Calu3 (cell line): ENCODE measurements around the gene CDC45. TPM values are rescaled to one million over a fixed set of nuclear protein-coding genes. Genes with fewer than 3 reads are reported as not detected.

Experiments used
- BruUV-seq: library from RNA; stranded (reverse); fragments of 400-500 nt; replicated peaks from 2 replicates; lab custom pipeline; 2021; lab: Mats Ljungman, UMichigan
- CTCF ChIA-PET: fragments of 300-600 bp; sonication (Branson Sonifier 250); formaldehyde crosslinking; loops from one replicate; lab custom pipeline; 2022; ENCODE audit warnings: antibody characterized with exemption; lab: Charles Lee
- DNase-seq: peaks from one replicate; pipeline ENCODE4 v3.0.0; 2022
- H3K27ac Mint-ChIP-seq: one replicate; pipeline ENCODE4 v1.8.0; 2022; ENCODE audit warnings: mixed read lengths; ENCODE audit not compliant: unreplicated experiment
- H3K27me3 Mint-ChIP-seq: one replicate; pipeline ENCODE4 v1.8.0; 2022; ENCODE audit warnings: mixed read lengths; ENCODE audit not compliant: unreplicated experiment
- H3K36me3 Mint-ChIP-seq: one replicate; pipeline ENCODE4 v1.8.0; 2022; ENCODE audit warnings: mild to moderate bottlenecking, moderate library complexity, mixed read lengths; ENCODE audit not compliant: insufficient read depth, unreplicated experiment
- H3K4me1 Mint-ChIP-seq: one replicate; pipeline ENCODE4 v1.8.0; 2022; ENCODE audit warnings: mild to moderate bottlenecking, low read depth, mixed read lengths; ENCODE audit not compliant: unreplicated experiment
- H3K4me3 Mint-ChIP-seq: one replicate; pipeline ENCODE4 v1.8.0; 2022; ENCODE audit warnings: mild to moderate bottlenecking, low read depth, moderate library complexity, mixed read lengths; ENCODE audit not compliant: unreplicated experiment
- H3K9me3 Mint-ChIP-seq: one replicate; pipeline ENCODE4 v1.8.0; 2022; ENCODE audit warnings: low read depth, mixed read lengths; ENCODE audit not compliant: unreplicated experiment
- intact Hi-C: fragments of 100-400 bp; cut with micrococcal nuclease; formaldehyde crosslinking; loops from one replicate; pipeline ENCODE4 v1.10.0; 2022; ENCODE audit not compliant: unreplicated experiment
- total RNA-seq: library from RNA; stranded (reverse); gene quantifications from 2 replicates; pipeline ENCODE4 v1.2.3, GENCODE V29; 2022
- TF ChIP-seq, protein P1 (sequence below): fragments of 200-600 bp; IDR thresholded peaks from one replicate; pipeline ENCODE4 v1.8.0; 2022; ENCODE audit warnings: antibody characterized with exemption; ENCODE audit not compliant: unreplicated experiment

Gene CDC45
- total RNA-seq, 1 experiment from 2014 or later, result 45.0 TPM

DNA sequence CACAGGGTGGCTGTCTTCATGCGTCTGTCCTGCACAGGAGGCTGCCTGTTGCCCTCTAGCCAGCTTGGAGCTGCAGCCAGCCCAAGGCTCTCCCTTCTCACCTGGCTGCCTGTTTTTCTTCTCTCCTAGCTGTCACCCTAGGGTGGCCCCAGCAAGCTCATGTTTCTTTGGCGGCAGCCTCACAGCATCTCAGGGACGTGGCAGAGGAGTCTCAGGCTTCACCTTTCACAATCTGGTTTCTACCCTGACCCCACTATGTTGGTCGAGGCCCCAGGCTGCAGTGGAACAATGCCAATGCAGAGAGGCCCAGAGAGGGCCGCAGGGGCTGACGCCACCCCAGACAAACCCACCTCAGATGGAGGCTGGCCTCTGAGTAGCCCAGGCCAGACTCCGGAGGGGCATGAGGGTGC lies 47.0 kb downstream of the CDC45 start:
- CTCF ChIA-PET, result interaction anchor here (0.6 kb wide), 1 partner anchor 230 kb away, joined by 4 read pairs; no protein-coding TSS in a partner anchor

DNA sequence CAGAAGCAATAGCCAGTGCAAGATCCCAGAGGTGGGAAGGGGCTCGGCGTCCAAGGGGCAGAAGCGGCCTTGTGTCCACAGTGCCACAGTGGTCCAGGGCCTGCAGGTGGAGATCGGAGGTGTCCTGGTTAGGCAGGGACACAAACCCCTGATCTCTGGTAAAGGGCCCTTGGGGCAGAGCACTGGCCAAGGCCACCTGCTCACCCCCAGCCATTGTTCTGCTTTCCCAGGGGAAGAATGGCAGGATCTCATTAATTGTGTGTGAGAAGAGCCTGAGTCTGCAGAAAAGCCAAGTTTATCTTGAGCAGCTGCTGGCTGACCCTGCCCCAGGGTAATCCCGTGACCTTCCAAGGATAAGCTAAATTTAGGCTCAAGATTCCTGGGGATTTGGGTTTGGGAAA lies 47.6 kb downstream of the CDC45 start:
- no peak overlapping the region for H3K4me3 Mint-ChIP-seq

More for the DNA sequence above, 47.0 kb downstream of the CDC45 start:
- H3K9me3 Mint-ChIP-seq, result no peaks in the 10 kb centered on the region
- H3K4me1 Mint-ChIP-seq, result no peaks in the 10 kb centered on the region
- intact Hi-C loops, result no loop called here
- no peak overlapping the region for H3K27ac Mint-ChIP-seq
- H3K36me3 Mint-ChIP-seq, result peaks cover 8% of the 10 kb centered on the region
- no TSS peak for BruUV-seq
- no peak for DNase-seq
- no peak overlapping the region for H3K4me3 Mint-ChIP-seq
- H3K27me3 Mint-ChIP-seq, result peaks cover 62% of the 10 kb centered on the region
- TF ChIP-seq, protein P1, sequence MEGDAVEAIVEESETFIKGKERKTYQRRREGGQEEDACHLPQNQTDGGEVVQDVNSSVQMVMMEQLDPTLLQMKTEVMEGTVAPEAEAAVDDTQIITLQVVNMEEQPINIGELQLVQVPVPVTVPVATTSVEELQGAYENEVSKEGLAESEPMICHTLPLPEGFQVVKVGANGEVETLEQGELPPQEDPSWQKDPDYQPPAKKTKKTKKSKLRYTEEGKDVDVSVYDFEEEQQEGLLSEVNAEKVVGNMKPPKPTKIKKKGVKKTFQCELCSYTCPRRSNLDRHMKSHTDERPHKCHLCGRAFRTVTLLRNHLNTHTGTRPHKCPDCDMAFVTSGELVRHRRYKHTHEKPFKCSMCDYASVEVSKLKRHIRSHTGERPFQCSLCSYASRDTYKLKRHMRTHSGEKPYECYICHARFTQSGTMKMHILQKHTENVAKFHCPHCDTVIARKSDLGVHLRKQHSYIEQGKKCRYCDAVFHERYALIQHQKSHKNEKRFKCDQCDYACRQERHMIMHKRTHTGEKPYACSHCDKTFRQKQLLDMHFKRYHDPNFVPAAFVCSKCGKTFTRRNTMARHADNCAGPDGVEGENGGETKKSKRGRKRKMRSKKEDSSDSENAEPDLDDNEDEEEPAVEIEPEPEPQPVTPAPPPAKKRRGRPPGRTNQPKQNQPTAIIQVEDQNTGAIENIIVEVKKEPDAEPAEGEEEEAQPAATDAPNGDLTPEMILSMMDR, result no peak

DNA sequence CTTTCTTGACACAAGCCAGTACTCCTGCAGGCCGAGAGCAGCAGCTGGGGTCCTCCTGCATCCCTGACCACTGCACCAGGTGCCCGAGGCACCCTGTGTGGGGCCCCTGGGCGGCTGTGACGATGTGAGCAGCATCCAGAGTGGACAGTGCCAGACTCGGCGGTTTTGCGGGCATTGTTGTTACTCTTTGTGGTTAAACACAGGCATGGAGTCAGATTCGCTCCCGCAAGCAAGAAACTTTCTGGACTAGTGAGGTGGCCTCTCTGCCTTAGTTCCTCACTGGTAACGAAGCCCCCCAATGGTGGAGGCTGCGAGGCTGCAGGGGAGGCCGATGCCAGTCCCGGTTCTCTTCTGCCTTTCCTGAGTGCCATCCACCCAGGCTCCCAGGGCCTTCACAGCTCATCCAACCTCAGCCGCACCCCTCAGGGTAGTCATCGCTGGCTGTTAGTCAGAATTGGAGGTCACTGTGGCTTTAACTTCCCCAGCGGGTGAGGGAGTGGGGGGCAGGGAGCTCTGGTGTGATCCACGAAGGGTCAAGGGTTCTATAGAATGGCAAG lies 48.2 kb downstream of the CDC45 start:
- BruUV-seq, result no TSS peak

More for the DNA sequence above, 47.6 kb downstream of the CDC45 start:
- no peak for DNase-seq
- BruUV-seq, result no TSS peak
- no peak overlapping the region for H3K27ac Mint-ChIP-seq
- H3K4me1 Mint-ChIP-seq, result no peaks in the 10 kb centered on the region
- no peaks in the 10 kb centered on the region for H3K9me3 Mint-ChIP-seq
- H3K36me3 Mint-ChIP-seq, result peaks cover 8% of the 10 kb centered on the region
- TF ChIP-seq, protein P1, result no peak
- CTCF ChIA-PET, result no interaction called here
- peaks cover 65% of the 10 kb centered on the region for H3K27me3 Mint-ChIP-seq
- intact Hi-C loops, result no loop called here

DNA sequence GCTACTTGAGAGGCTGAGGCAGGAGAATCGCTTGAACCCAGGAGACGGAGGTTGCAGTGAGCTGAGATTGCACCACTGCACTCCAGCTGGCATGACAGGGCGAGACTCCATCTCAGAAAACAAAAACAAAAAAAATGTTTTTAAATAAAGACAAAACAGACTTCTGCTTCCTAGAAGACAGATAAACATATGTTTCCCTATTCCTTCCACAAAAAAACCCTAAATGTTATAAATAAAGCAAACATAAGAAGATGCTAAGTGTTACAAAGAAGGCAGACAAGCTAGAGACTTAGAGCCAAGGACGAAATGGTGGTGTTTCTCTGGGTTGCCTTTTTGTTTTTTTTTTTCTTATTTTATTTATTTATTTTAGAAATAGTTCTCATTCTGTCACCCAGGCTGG lies 50.1 kb downstream of the CDC45 start:
- no peak overlapping the region for H3K4me3 Mint-ChIP-seq
- intact Hi-C loops, result no loop called here
- no TSS peak for BruUV-seq

More for the DNA sequence above, 48.2 kb downstream of the CDC45 start:
- no peak for DNase-seq
- TF ChIP-seq, protein P1, result no peak
- H3K4me1 Mint-ChIP-seq, result no peaks in the 10 kb centered on the region
- intact Hi-C loops, result no loop called here
- no peaks in the 10 kb centered on the region for H3K9me3 Mint-ChIP-seq
- peaks cover 71% of the 10 kb centered on the region for H3K27me3 Mint-ChIP-seq
- no peak overlapping the region for H3K27ac Mint-ChIP-seq
- H3K36me3 Mint-ChIP-seq, result peaks cover 3% of the 10 kb centered on the region
- no peak overlapping the region for H3K4me3 Mint-ChIP-seq
- CTCF ChIA-PET, result no interaction called here

More for the DNA sequence above, 50.1 kb downstream of the CDC45 start:
- Mint-ChIP-seq H3K36me3 (no peaks in the 10 kb centered on the region), H3K4me1 (no peaks in the 10 kb centered on the region), H3K27ac (no peak overlapping the region), H3K27me3 (peaks cover 76% of the 10 kb centered on the region), H3K9me3 (no peaks in the 10 kb centered on the region)
- DNase-seq, result no peak
- CTCF ChIA-PET, result no interaction called here
- TF ChIP-seq, protein P1, result no peak
